Measurements from ENCODE around the gene DMWD. TPM values are rescaled to one million over a fixed set of nuclear protein-coding genes. Genes with fewer than 3 reads are reported as not detected.

Gene DMWD
- total RNA-seq, 4 donors from 2014 or later, result 26.8 to 72.9 (median 54.8) TPM

GRCh38 chr19:45781214-45782161 is 11.2 kb downstream of the DMWD start:
- no peaks in the 10 kb centered on the region for H3K9me3 ChIP-seq
- in situ Hi-C loops (cut with MboI; ENCODE audit: low pct_ligation_motif_present in 1 of 4, low pct_unique_long_range_greater_than_20kb in 1 of 4, low sequenced_read_pairs in 3 of 4), result no loop called here
- peak overlapping the region; percentile 81 to 97 (median 88) for H3K27ac ChIP-seq
- intact Hi-C loops (cut with DNase I; ENCODE audit: low total_unique reads), result no loop called here
- peaks cover 0 to 5% (median 2%) of the 10 kb centered on the region in 4 donors for H3K36me3 ChIP-seq
- DNase-seq, result peak; percentile 50
- 21 to 45% methylated on average over 3 to 16 of the region's 17 CpGs for WGBS, 2 donors (ENCODE audit: low coverage in 1 of 2)
- peak overlapping the region; percentile 38 to 56 (median 48) for H3K4me3 ChIP-seq
- no peaks in the 10 kb centered on the region for H3K27me3 ChIP-seq
- H3K4me1 ChIP-seq, result peaks cover 12 to 55% (median 49%) of the 10 kb centered on the region in 4 donors
- TF ChIP-seq CTCF (IDR thresholded peaks at IDR 0.05) (no peak), POLR2A (IDR thresholded peaks at IDR 0.05) (no peak), POLR2AphosphoS5 (IDR thresholded peaks at IDR 0.05) (peak in 1 of 3 donors; percentile 54)

GRCh38 chr19:45780448-45781213 is 12.0 kb downstream of the DMWD start:
- WGBS, 2 donors (ENCODE audit: low coverage in 1 of 2), result 42 to 49% methylated on average over 2 to 13 of the region's 13 CpGs
- no peak for DNase-seq
- peak overlapping the region; percentile 81 to 97 (median 88) for H3K27ac ChIP-seq
- H3K27me3 ChIP-seq, result no peaks in the 10 kb centered on the region
- intact Hi-C loops (cut with DNase I; ENCODE audit: low total_unique reads), result no loop called here
- H3K4me3 ChIP-seq, result peak overlapping the region in 3 of 4 donors; percentile 38 to 53 (median 42)
- H3K4me1 ChIP-seq, result peaks cover 12 to 55% (median 49%) of the 10 kb centered on the region in 4 donors
- H3K36me3 ChIP-seq, result no peaks in the 10 kb centered on the region
- in situ Hi-C loops (cut with MboI; ENCODE audit: low pct_ligation_motif_present in 1 of 4, low pct_unique_long_range_greater_than_20kb in 1 of 4, low sequenced_read_pairs in 3 of 4), result no loop called here
- H3K9me3 ChIP-seq, result no peaks in the 10 kb centered on the region
- TF ChIP-seq POLR2A (IDR thresholded peaks at IDR 0.05), result no peak
- TF ChIP-seq CTCF (IDR thresholded peaks at IDR 0.05), result no peak
- TF ChIP-seq POLR2AphosphoS5 (IDR thresholded peaks at IDR 0.05), result no peak
- no peak for TF ChIP-seq EP300 (IDR thresholded peaks at IDR 0.05; ENCODE audit: low read depth)

GRCh38 chr19:45780146-45780447 is 12.5 kb downstream of the DMWD start:
- Histone ChIP-seq H3K36me3 (no peaks in the 10 kb centered on the region), H3K27ac (peak overlapping the region; percentile 81 to 97 (median 88)), H3K4me1 (peaks cover 12 to 55% (median 49%) of the 10 kb centered on the region in 4 donors), H3K27me3 (no peaks in the 10 kb centered on the region), H3K4me3 (peak overlapping the region in 2 of 4 donors; percentile 38 to 53), H3K9me3 (no peaks in the 10 kb centered on the region)
- WGBS, 2 donors (ENCODE audit: low coverage in 1 of 2), result 20% methylated on average over 4 of the region's 4 CpGs; no CpG with 5 or more reads in 1 of the 2 donors
- in situ Hi-C loops (cut with MboI; ENCODE audit: low pct_ligation_motif_present in 1 of 4, low pct_unique_long_range_greater_than_20kb in 1 of 4, low sequenced_read_pairs in 3 of 4) (no loop called here), intact Hi-C loops (cut with DNase I; ENCODE audit: low total_unique reads) (no loop called here)
- no peak for DNase-seq
- TF ChIP-seq POLR2A (IDR thresholded peaks at IDR 0.05), result no peak
- TF ChIP-seq POLR2AphosphoS5 (IDR thresholded peaks at IDR 0.05), result no peak
- TF ChIP-seq EP300 (IDR thresholded peaks at IDR 0.05; ENCODE audit: low read depth), result no peak
- no peak for TF ChIP-seq CTCF (IDR thresholded peaks at IDR 0.05)

All from transverse colon (tissue), 4 donors.